Activated T-helper 9 cell treated with anti-CD3 and anti-CD28 coated beads, Interleukin-2, amount 50 U/mL, for 16 hours (primary cell): ENCODE data around the gene FNDC8.
"Not testable (repeated sequence)": the region's sequence is repeated elsewhere in the genome, so short reads cannot be mapped to it uniquely, and the experiment has no call there.

Experiments
- DNase-seq: peaks from one replicate; pipeline ENCODE4 v3.0.0-alpha.2; 2020; ENCODE audit warnings: low read depth

The FNDC8 gene

DNA sequence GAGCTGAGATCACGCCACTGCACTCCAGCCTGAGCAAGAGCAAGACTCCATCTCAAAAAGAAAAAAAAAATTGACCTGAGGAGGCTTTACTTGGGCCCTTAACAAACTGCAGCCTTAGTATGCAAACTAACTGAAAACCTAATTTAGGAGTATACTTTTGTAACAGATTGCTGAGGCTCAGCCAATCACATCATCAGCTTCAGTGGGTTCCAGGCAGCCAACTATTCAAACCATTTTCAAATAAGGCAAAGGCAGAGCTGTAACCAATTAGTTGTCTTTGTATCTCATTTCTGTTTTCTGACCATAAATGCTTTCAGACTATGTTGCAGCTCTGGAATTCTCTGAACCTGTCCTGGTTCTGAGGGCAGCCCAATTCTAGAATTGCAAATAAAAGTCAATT lies 25.7 kb upstream of the FNDC8 start:
- DNase-seq, result no peak

DNA sequence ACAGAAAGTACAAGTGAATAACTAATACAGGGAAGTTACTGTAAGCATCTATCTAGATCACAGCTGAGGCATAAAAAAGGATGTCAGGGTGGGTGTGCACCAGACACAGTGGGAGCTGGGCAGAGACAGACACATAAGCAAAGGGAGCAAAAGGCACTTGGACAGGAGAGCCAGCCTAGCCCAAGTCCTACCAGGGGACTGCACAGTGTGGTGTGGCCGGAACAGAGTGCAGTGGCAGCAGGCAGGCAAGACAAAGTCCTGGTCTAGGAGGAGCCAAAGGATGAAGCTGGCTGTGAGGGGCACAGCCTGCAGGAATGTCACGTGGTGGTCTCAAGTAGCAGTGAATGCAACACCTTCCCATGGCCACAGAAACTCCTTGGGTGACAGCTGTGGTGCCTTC lies 23.6 kb upstream of the FNDC8 start:
- no peak for DNase-seq

DNA sequence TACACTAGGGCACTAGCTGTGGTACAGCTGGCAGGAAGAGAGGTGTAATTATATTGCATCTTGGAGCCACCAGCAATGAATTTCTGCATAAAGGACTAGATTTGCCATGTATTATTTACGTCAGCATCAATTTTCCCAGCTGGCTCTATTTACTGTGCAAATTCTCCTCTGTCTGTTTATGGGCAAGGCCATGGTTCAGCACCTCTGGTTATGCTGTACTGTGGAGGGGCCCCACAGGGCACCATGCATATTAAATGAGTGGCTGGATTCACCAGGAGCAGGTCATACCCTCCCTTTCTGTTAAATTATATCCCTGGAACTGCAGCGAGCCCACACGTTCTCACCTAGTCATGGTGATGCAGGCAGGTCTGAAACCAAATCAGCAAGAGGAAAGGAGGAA lies 21.5 kb upstream of the FNDC8 start:
- DNase-seq, result no peak

DNA sequence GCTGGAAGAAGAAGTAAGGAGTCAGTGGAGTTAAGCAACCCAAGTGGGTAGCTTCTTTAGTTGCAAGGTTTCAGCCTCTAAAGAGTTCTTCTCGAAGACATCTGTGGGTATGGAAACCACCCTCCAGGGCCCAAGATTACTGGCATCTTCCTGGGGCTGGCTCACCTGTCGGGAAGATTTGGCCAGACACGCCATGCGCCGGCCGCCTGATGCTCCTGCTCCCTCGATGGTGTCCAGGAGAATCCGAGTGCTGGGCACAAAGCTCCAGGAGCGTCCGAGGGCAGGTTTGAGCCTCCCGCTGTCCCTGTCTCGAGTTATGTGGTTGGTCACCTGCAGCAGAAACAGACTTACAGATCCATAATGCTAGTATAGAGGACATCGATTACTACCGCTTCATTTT lies 20.4 kb upstream of the FNDC8 start:
- no peak for DNase-seq

DNA sequence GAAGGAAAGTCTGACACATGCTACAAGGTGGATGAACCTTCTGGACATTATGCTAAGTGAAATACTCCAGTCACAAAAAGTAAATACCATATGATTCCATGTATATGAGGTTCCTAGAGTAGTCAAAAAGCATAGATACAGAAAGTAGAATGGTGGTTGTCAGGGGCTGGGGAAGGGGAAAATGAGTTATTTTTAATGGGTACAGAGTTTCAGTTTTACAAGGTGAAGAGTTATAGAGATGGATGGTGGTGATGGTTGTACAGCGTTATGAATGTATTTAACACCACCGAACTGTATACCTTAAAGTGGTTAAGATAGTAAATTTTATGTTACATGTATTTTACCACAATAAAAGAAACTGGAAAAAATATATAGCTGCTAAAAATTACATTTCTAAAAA lies 19.7 kb upstream of the FNDC8 start:
- DNase-seq, result no peak

DNA sequence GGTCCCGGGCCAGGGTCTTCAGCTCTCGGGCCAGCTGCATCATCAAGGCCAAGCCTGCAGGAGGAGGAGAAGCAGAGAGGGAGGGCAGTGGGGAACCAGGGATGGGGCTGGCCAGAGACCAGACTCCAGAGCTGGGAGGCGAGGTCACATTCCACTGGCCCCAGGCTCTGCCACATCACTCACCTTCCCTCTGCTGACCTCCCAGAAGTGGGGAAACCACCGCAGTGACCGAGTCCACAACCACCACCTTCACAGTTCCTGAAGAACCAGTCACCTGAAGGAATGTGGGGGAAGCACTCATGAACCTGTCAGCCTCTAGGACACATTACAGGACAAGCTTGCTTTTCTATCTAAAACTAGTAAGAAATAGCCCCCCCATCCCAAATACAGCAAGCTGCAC lies 18.1 kb upstream of the FNDC8 start:
- DNase-seq, result no peak

DNA sequence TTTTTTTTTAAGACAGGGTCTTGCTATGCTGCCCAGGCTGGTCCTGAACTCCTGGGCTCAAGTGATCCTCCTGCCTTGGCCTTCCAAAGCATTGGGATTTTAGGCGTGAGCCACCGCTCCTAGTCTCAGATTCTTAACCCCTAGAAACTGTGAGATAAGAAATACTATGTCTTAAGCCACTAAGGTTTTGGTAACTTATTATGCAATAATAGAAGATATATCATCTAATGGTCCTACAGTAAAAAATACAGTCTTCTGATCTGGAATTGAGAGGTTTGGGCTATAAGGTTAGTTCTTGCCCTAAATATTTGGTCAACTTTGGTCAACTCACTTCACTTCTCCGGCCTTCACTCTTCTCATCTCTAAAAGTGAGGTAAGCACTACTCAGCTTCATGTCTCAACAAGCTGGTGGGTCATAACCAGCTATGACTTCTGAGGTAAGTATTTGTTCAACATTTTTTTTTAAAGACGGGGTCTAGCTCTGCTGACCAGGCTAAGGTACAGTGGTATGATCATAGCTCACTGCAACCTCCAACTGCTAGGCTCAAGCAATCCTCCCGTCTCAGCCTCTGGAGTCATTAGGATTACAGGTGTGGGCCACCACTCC lies 16.5 kb upstream of the FNDC8 start:
- no peak for DNase-seq

DNA sequence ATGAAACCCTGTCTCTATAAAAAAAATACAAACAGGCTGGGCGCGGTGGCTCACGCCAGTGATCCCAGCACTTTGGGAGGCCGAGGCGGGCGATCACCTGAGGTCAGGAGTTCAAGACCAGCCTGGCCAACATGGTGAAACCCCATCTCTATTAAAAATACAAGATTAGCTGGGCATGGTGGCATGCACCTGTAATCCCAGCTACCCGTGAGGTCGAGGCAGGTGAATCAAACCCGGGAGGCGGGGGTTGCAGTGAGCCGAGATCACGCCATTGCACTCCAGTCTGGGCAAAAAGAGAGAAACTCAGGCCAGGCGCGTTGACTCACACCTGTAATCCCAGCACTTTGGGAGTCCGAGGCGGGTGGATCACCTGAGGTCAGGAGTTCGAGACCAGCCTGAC lies 10.6 kb upstream of the FNDC8 start:
- not testable (repeated sequence) for DNase-seq

DNA sequence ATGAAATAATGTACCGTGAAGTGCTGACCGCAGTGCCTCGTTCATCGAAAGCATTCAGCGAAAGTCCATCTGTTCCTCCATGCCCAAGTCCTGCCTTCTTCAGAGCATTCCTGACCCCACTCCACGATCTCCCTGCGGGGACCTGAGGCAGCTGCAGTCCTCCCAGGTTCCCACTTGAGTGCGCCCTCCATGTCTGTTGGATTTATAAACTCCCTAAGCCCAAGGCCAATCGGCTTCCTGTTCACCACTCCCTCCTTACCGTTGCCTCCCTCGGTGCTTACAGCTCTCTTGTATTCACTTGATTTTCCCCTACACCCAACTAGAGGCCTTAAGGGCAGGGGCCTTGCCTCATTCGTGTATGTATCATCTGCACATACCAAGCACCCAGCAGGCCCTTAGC lies 4.6 kb upstream of the FNDC8 start:
- no peak for DNase-seq

DNA sequence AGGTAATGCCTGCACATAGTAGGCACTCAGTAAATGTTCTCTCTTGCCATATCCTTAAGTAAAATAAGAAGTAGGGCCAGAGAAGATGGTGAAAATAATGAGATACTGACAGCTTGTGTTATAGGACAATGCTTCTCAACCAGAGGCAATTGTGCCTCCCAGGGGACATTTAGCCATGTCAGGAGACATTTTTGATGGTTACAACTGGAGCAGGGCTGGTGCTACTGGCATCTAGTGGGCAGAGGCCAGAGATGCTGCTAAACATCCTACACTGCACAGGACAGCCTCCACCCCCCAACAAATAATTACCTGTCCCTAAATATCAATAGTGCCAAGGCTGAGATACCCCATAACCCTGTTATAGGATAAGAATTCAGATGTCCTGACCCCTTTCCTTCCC lies 3.4 kb upstream of the FNDC8 start:
- no peak for DNase-seq

DNA sequence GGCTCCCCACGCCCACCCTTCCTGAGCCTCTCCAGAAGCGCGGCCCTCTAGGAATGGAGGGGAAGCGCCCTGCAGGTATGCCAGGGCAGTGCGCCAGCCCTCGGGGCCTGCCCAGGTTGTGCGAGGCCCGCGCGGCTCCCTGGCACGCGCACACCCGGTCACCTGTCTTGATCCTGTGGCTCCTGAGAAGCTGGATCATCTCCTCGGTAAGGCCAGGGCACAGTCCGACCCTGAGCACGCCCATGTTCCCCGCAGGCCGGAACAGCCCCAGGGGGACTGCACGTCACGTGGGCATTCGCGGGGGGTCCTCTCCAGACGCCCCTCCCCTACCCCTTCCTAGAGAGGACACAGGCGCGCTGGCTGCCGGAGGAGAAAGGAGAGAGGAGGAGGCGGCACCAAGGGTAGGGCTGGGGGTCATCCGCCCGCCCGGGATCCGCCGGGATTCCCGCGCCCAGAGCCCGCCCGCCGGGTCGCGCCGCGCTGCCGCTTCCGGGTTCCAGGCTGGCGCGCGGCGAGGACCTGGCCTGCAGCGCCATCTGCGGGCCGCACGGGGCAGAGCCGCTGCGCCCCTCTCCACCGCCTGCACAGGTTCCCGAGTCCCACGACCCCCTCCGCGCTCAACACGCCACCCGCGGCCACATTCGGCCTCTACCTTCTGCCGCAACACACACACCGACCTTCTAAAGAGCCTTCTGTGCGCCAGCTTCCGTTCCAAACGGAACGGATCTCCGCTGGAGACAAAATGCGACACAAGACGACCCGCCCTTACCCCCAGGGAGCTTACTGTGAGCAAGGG lies 1.8 kb upstream of the FNDC8 start, which contains the start of gene RAD51D:
Gene RAD51D, minus strand, starts transcription at position 491 of the 796 bp plus-strand sequence. Its CDS starts 247 bp downstream, at position 244.
- peak; percentile 74 for DNase-seq

DNA sequence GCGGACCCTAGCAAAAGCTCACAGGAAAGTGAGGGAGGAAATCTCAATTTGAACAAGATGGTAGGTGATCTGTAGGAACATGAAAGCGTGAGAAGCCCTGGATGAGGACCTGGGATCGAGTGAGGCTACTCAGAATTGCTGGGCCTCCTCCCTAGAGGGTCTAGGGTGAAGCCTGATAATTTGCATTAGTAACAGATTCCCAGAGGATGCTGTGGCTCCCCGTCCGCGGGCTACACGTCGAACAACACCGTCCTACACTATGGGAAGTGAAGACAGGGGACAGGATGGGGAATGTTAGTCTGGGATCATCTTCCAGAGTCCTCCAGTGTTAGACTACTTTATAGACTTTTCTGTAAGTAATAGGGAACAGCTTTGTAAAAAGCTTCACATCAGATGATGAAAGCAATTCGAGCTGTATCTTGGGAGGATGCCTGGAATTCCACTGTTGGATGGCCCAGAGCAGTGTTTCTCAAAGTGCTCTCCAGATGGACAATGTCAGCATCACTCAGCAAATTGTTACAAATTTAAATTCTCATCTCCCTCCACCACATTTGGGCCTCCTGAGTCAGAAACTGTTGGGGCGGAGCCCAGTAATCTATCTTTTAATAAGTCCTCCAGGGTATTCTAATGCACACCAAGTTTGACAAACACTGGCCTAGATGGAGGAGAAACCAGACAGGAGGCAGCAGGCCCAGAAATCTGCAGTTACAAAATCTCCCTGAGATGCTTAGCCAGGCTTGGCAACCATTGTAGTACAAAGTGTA lies 6.5 kb downstream of the FNDC8 start:
- DNase-seq, result no peak

DNA sequence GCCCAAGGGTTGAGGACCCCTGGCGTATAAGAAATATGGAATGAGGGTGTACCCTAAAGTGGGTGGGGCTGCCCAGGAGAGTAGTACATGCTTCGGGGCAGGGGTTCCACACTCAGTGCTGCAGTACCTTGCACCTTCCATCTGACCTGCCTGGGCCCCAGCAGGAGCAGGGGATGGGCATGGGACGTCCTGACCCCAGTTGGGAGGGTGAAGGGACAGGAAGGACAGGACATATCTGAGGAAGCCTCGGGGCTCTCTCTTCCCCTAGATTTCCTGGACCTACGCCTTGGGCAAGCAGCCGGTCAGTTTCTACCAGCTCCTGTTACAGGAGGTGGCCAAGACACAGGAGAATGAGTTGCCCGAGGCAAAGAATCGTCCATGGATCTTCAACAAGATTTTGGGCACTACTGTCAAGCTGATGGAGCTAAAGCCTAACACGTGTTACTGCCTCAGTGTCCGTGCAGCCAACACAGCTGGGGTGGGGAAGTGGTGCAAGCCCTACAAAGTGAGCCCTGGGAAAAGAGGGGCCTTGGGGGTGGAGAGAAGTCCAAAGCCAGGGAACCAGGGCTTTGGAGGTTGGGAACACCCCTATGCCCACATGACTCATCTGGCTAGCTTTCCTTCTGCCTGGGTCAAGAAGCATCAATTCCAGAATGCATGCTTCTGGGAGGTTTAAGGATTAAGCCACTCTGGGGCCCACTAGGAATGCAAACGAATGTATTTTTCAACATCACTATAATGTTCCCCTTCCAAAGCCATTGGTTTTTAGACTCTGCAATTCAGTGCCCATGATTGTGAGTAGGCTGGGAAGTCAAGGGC lies 7.9 kb downstream of the FNDC8 start:
- DNase-seq, result no peak

DNA sequence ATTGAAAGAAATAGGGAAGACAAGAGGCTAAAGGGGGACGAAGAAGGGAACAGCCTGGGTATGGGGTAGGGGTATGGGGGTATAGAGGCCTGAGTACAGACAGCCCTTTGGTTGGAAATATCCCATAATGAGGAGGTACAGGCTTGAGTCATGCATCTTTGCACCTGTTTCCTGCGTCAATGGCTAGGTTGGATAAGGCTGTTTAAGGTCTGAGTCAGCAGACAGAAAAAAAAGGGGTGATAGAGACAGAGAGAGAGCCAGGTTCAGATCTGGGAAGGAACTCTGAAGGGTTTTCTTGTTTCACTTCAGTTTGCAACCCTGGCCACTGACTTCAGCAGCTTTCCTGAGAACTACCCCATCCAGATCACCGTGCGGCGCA lies 8.5 kb downstream of the FNDC8 start:
- no peak for DNase-seq

DNA sequence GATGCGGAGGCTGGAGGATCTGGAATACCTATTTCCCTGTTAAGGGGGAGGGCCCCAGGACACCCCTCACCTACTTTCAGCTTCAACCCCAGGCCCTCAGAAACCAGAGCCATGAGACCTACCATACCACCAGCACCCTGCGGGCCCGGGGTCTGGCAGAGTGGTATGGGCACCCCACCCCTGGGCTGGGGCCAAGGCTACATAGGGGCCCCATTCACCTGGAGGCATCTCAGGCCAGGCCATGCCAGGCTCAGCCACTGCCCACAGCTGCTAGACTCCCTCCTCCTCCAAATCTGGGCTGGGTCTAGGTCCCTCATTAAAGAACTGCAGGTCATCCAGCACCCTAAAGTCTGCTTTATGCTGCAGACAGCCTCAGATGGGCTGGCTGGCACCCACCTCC lies 9.0 kb downstream of the FNDC8 start:
- no peak for DNase-seq

DNA sequence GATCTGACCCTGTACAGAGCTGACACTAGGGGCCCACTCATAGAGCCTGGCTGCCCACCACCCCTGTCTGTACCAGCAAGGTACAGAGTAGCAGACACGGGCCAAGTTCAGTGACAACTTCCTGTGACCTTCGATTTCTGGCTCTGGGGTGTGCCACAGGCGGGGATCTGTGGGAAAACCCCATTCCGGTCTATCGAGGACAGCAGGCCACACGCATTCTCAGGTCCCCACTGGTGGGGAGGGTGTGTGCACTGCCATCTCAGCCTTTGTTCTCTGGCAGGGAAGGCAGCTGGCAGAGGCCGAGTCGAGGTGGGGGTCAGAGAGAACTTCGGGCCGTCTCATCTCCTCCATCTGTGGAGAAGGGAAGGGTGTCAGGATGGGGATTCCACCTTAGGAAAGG lies 10.7 kb downstream of the FNDC8 start:
- DNase-seq, result no peak

DNA sequence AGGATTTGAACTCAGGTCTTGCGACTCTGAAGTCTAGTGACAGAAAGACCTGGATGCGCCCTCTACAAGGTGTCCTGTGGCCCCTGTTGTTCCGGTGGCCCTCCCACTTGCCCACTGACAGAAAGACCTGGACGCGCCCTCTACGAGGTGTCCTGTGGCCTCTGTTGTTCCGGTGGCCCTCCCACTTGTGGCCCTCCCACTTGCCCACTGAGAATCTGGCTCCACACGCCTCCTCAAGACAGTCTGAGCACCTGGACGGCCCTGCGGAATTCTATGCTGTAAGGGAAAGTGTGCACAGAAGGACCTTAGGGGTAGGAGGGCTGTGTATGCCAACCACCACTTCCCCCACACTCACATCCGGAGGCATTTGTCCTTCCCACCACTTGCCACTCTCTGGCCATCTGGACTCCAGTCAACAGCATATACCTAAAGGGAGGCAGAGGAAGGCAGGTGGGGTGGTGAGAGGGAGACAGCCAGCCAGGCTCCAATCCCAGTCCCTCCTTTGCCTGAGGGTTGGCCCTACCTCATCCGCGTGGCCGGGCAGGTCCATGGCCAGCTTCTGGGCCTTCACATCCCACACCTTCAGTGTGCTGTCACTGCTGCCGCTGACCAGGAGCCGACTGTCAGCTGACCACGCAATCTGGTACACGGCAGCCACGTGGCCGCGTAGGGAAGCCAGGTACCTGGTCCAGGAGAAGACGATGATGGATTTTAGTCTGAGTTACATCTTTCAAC lies 11.6 kb downstream of the FNDC8 start:
- no peak for DNase-seq

DNA sequence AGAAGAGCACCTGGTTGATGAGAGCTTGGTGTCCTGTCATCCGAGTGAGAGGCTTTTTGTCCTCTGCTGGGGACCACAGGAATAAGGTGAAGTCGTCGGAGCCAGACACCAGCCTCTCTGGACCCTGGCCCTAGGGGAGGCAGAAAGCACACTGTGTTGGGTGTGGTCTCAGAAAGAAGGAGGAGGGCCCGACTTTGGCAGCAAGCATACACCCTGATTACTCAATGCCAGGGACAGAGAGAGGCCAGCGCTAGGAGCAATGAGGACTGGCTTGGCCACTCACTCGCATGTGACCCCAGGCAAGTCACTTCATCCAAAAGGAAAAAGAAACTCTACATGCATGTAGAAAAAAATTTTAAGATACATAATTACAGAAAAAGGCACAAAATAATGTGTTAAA lies 13.9 kb downstream of the FNDC8 start:
- DNase-seq, result no peak

DNA sequence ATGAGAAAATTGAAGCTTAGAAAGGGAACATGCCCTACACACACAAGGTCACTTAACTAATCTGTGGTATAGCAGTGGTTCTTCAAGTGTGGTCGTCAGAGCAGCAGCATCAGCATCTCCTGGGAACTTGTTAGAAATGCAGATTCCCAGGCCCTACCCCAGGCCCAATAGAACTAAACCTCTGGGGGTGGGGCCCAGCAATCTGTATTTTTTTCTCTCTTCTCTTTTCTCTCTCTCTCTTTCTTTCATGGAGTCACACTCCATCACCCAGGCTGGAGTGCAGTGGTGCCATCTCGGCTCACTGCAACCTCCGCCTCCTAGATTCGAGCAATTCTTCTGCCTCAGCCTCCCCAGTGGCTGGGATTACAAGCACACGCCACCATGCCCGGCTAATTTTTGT lies 16.8 kb downstream of the FNDC8 start:
- DNase-seq, result no peak

DNA sequence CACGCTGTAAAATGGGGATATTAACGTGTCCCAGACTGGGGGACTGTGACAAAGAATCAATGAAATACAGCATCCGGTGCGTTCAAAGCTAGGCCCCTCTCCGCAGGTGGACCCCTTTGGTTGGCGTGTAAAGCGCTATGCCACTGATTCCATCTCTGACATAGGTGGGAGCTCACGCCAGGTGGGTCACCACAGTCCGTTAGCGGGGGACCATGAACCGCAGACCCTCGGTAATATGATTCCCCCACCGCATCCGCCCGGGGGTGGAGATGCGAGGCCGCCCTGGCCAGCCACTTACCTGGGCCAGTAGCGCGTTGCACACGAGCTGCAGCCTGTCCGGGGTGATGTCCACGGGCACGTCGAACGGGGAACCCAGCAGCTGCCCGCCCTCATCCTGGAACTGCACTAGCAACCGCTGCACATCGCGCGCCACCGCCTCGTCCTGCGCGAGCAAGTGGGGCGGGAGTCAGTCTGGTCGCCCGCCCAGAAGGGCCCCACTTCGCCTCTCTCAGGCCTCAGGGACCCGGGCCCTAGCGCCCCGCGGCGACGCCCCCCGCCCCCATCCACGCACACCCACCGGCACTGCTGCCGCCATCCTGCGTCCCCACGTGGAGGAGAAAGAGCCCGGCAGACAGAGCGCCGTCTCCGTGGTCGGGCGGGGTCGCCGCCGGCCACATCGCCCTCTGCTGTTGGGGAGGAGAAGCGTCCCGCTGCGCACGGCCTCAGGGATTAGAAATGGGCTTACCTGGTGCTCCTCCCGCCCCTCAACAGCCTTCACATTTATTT lies 20.5 kb downstream of the FNDC8 start, which contains the start of gene NLE1:
Gene NLE1, minus strand, starts transcription at position 623 of the 786 bp plus-strand sequence. Its CDS starts 28 bp downstream, at position 595.
- peak; percentile 83 for DNase-seq

DNA sequence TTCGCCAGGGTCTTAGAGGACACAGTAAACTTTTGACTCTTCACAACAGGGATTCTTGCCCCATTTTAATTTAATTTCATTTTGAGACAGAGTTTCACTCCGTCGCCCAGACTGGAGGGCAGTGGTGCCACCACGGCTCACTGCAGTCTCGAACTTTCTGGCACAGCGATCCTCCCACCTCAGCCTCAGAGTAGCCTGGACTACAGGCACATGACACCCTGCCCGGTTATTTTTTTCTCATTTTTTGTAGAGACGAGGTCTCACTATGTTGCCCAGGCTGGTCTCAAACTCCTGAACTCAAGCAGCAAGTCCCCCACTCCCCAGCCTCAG lies 21.0 kb downstream of the FNDC8 start:
- DNase-seq, result no peak
